Measurements from ENCODE around the gene MYADM.

DNA sequence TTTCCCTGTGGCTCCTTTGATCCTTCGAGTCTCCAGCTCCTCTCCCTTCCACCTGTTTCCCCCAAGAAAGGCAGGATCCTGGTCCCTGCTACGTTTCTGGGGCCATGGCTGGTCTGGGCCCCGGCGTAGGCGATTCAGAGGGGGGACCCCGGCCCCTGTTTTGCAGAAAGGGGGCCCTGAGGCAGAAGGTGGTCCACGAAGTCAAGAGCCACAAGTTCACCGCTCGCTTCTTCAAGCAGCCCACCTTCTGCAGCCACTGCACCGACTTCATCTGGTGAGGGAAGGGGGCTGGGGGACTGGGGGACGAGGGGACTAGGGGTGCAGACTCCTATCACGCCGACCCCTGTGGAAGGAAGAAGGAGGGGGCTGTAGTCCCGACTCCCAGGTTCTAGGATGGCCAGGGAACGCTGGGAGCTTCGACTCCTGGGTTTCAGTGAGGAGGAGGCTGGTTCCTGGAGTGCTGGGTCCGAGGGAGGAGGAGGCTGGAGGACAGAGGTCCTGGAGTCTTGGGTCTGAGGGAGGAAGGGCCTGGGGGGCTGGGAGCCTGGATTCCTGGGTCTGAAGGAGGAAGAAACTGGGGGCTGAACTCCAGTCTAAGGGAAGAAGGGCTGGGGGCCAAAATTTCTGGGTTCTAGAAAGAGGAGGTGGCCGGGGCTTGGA is 14.8 kb downstream of the MYADM start:
- TF ChIP-seq MAZ (IDR thresholded peaks at IDR 0.05; ENCODE audit: borderline replicate concordance, low read depth, low read length) (no peak), MAZ (CRISPR knock-in tag; IDR thresholded peaks at IDR 0.05; ENCODE audit: low read depth) (no peak), MAX (IDR thresholded peaks at IDR 0.05) (no peak), HCFC1 (IDR thresholded peaks at IDR 0.05; ENCODE audit: low read depth, low read length) (no peak), ZNF20 (CRISPR knock-in tag; IDR thresholded peaks at IDR 0.05) (no peak), CREB1 (IDR thresholded peaks at IDR 0.05) (no peak), CREB1 (CRISPR knock-in tag; IDR thresholded peaks at IDR 0.05) (no peak)
- TF ChIP-seq, protein P1, sequence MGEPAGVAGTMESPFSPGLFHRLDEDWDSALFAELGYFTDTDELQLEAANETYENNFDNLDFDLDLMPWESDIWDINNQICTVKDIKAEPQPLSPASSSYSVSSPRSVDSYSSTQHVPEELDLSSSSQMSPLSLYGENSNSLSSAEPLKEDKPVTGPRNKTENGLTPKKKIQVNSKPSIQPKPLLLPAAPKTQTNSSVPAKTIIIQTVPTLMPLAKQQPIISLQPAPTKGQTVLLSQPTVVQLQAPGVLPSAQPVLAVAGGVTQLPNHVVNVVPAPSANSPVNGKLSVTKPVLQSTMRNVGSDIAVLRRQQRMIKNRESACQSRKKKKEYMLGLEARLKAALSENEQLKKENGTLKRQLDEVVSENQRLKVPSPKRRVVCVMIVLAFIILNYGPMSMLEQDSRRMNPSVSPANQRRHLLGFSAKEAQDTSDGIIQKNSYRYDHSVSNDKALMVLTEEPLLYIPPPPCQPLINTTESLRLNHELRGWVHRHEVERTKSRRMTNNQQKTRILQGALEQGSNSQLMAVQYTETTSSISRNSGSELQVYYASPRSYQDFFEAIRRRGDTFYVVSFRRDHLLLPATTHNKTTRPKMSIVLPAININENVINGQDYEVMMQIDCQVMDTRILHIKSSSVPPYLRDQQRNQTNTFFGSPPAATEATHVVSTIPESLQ (CRISPR knock-in tag; conservative IDR thresholded peaks at IDR 0.05) = no peak
- TF ChIP-seq, protein P2, sequence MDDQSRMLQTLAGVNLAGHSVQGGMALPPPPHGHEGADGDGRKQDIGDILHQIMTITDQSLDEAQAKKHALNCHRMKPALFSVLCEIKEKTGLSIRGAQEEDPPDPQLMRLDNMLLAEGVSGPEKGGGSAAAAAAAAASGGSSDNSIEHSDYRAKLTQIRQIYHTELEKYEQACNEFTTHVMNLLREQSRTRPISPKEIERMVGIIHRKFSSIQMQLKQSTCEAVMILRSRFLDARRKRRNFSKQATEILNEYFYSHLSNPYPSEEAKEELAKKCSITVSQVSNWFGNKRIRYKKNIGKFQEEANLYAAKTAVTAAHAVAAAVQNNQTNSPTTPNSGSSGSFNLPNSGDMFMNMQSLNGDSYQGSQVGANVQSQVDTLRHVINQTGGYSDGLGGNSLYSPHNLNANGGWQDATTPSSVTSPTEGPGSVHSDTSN (CRISPR knock-in tag; IDR thresholded peaks at IDR 0.05; ENCODE audit: borderline replicate concordance) = no peak

All from HepG2 (cell line).